A549 (cell line): ENCODE results near the gene LENG1.

Experiments used
- BHLHE40 ChIP-seq: IDR thresholded peaks from 2 replicates; pipeline ENCODE4 v1.6.1; 2012; ENCODE audit warnings: low read depth, low read length, inconsistent platforms
- CHD2 ChIP-seq: fragments of 150-350 bp; IDR thresholded peaks from 2 replicates; pipeline ENCODE4 v1.6.1; 2014; ENCODE audit warnings: low read length; ENCODE audit not compliant: partially characterized antibody
- JUNB ChIP-seq: fragments of >200 bp; sonication (Bioruptor Twin); formaldehyde crosslinking; IDR thresholded peaks from 2 replicates; pipeline ENCODE4 v1.6.1; 2016
- MYC ChIP-seq: IDR thresholded peaks from 2 replicates; pipeline ENCODE4 v1.6.1; 2012; ENCODE audit warnings: mild to moderate bottlenecking, inconsistent platforms, low read length, improper control_type of control experiment, borderline replicate concordance
- RFX5 ChIP-seq: fragments of 450-650 bp; IDR thresholded peaks from 2 replicates; pipeline ENCODE4 v1.7.1; 2014; ENCODE audit warnings: antibody characterized with exemption, mild to moderate bottlenecking, moderate library complexity
- TP53 ChIP-seq: fragments of 250-450 bp; sonication (Bioruptor Pico); IDR thresholded peaks from 2 replicates; pipeline ENCODE4 v1.5.0; 2021; ENCODE audit warnings: mild to moderate bottlenecking, moderate library complexity
- TF ChIP-seq, protein P1 (sequence below): fragments of 450-650 bp; IDR thresholded peaks from 2 replicates; pipeline ENCODE4 v1.6.1; 2014; ENCODE audit warnings: antibody characterized with exemption
- TF ChIP-seq, protein P2 (sequence below): fragments of >200 bp; sonication (Bioruptor Twin); formaldehyde crosslinking; IDR thresholded peaks from 3 replicates; pipeline ENCODE4 v1.5.1; 2016

DNA sequence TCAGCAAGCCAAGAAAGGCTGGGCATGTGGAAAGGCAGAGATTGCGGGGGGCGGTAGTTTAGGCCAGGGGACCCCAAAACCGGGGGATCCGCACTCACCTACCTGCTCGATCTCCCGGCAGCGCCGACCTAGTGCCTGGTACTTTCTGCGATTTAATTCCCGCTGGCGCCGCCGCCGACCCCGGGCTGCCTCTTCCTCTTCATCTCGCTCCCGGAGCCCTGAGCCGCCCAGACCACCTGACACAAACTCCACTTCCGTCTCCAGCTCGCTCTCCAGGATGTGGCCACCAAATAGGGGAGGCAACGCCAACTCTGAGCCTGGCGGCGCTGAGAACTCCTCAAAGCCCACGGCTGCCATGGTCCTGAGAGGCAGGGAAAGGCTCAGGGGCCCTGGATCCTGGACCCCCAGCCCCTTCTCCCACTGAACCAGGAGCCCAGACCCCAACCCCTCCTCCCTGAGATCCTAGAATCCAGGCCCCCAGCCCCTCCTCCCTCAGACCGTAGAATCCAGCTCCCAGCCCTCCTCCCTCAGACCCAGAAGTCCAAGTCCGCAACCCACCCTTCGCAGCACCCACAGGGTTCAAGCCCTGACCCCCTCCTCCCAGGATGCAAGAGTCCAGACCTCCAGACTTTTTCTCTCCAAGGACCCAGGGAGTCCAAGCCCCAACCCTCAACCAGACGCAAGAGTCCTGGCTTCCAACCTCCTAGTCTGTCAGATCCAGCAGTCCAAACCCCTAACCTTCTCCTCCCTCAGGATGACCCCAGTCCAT lies 45.0 kb downstream of the LENG1 start:
- no peak for TF ChIP-seq RFX5
- TF ChIP-seq, protein P1, sequence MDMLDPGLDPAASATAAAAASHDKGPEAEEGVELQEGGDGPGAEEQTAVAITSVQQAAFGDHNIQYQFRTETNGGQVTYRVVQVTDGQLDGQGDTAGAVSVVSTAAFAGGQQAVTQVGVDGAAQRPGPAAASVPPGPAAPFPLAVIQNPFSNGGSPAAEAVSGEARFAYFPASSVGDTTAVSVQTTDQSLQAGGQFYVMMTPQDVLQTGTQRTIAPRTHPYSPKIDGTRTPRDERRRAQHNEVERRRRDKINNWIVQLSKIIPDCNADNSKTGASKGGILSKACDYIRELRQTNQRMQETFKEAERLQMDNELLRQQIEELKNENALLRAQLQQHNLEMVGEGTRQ, result no peak
- TF ChIP-seq CHD2, result no peak
- TF ChIP-seq MYC, result no peak
- TF ChIP-seq BHLHE40, result no peak
- no peak for TF ChIP-seq JUNB
- TF ChIP-seq, protein P2, sequence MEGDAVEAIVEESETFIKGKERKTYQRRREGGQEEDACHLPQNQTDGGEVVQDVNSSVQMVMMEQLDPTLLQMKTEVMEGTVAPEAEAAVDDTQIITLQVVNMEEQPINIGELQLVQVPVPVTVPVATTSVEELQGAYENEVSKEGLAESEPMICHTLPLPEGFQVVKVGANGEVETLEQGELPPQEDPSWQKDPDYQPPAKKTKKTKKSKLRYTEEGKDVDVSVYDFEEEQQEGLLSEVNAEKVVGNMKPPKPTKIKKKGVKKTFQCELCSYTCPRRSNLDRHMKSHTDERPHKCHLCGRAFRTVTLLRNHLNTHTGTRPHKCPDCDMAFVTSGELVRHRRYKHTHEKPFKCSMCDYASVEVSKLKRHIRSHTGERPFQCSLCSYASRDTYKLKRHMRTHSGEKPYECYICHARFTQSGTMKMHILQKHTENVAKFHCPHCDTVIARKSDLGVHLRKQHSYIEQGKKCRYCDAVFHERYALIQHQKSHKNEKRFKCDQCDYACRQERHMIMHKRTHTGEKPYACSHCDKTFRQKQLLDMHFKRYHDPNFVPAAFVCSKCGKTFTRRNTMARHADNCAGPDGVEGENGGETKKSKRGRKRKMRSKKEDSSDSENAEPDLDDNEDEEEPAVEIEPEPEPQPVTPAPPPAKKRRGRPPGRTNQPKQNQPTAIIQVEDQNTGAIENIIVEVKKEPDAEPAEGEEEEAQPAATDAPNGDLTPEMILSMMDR, result no peak
- TF ChIP-seq TP53, result no peak
